HepG2 (cell line): ENCODE data around the gene KAT7. TPM values are rescaled to one million over a fixed set of nuclear protein-coding genes. Genes with fewer than 3 reads are reported as not detected.

Experiments used
- AFF4 ChIP-seq: sonication (generic); formaldehyde crosslinking; IDR thresholded peaks from 2 replicates; pipeline ENCODE4 v1.4.0; 2020; ENCODE audit warnings: missing genetic modification reagents
- DR1 ChIP-seq: sonication (generic); formaldehyde crosslinking; IDR thresholded peaks from 2 replicates; pipeline ENCODE4 v1.8.0; 2021; ENCODE audit warnings: mild to moderate bottlenecking, missing genetic modification reagents, inconsistent platforms
- ELF1 ChIP-seq: sonication (generic); formaldehyde crosslinking; IDR thresholded peaks from 2 replicates; pipeline ENCODE4 v1.4.0; 2020; ENCODE audit warnings: missing genetic modification reagents
- FOXK2 ChIP-seq: fragments of 450-650 bp; IDR thresholded peaks from 2 replicates; pipeline ENCODE4 v1.6.1; 2016
- HNF1B ChIP-seq: sonication (generic); formaldehyde crosslinking; IDR thresholded peaks from 2 replicates; pipeline ENCODE4 v1.5.1; 2020; ENCODE audit warnings: mild to moderate bottlenecking, moderate library complexity, missing genetic modification reagents
- KDM6A ChIP-seq: IDR thresholded peaks from 2 replicates; pipeline ENCODE4 v1.6.1; 2016; ENCODE audit warnings: low read depth
- MTA1 ChIP-seq: sonication (generic); formaldehyde crosslinking; IDR thresholded peaks from 2 replicates; pipeline ENCODE4 v1.4.0; 2020; ENCODE audit warnings: missing genetic modification reagents, mild to moderate bottlenecking, borderline replicate concordance
- MYC ChIP-seq: sonication (generic); formaldehyde crosslinking; IDR thresholded peaks from 2 replicates; pipeline ENCODE4 v1.9.0; 2021; ENCODE audit warnings: missing genetic modification reagents, borderline replicate concordance
- NFIC ChIP-seq: IDR thresholded peaks from 2 replicates; pipeline ENCODE4 v1.6.1; 2012; ENCODE audit warnings: mild to moderate bottlenecking, low read length, inconsistent platforms
- PLSCR1 ChIP-seq: sonication (generic); formaldehyde crosslinking; IDR thresholded peaks from 2 replicates; pipeline ENCODE4 v1.5.0; 2020; ENCODE audit warnings: missing genetic modification reagents, mild to moderate bottlenecking, borderline replicate concordance
- TBX2 ChIP-seq: sonication (generic); formaldehyde crosslinking; IDR thresholded peaks from 2 replicates; pipeline ENCODE4 v1.5.0; 2020; ENCODE audit warnings: missing genetic modification reagents, mild to moderate bottlenecking, borderline replicate concordance
- TRAFD1 ChIP-seq: sonication (generic); formaldehyde crosslinking; IDR thresholded peaks from 2 replicates; pipeline ENCODE4 v1.5.1; 2020; ENCODE audit warnings: missing genetic modification reagents, mild to moderate bottlenecking, borderline replicate concordance
- ZFAT ChIP-seq: sonication (generic); formaldehyde crosslinking; conservative IDR thresholded peaks from 2 replicates; pipeline ENCODE4 v1.8.1; 2023; ENCODE audit warnings: missing genetic modification reagents, inconsistent platforms
- ZFP37 ChIP-seq: sonication (generic); formaldehyde crosslinking; IDR thresholded peaks from 2 replicates; pipeline ENCODE4 v1.4.0; 2020; ENCODE audit warnings: missing genetic modification reagents, borderline replicate concordance
- ZNF142 ChIP-seq: sonication (generic); formaldehyde crosslinking; IDR thresholded peaks from 2 replicates; pipeline ENCODE4 v1.4.0; 2020; ENCODE audit warnings: missing genetic modification reagents
- ZSCAN31 ChIP-seq: sonication (generic); formaldehyde crosslinking; IDR thresholded peaks from 2 replicates; pipeline ENCODE4 v1.5.0; 2020; ENCODE audit warnings: low read depth, mild to moderate bottlenecking, missing genetic modification reagents
- polyA plus RNA-seq, 8 experiments: library from polyadenylated mRNA; depleted of rRNA in 3 of 8; stranded (reverse) in 7 of 8; unstranded in 1 of 8; fragments of >200 nt; fragmentation: Illumina TruSeq in 4 of 8; extraction: Trizol in 4 of 8; gene quantifications; 2 replicates each; pipeline versions ENCODE4 v1.2.1 to v1.2.3, GENCODE V29; 2011 to 2016; ENCODE audit warnings: low read depth in 4 of 8, missing spikeins in 1 of 8, mixed read lengths in 1 of 8; ENCODE audit not compliant: insufficient read depth in 1 of 8
- total RNA-seq, 5 experiments: library from RNA; depleted of rRNA; stranded (reverse); fragments of >200 nt; fragmentation: Illumina TruSeq; extraction: Trizol; gene quantifications; 2 replicates each; pipeline ENCODE4 v1.2.3, GENCODE V29; 2016; ENCODE audit warnings: low read depth in 1 of 5

The KAT7 gene
- total and polyA plus RNA-seq, 2 of the 13 experiments (the other 11 are each of a cell fraction or from before 2014, with no cell fraction given) = 21.2 to 39.2 TPM

- no peak for TF ChIP-seq TRAFD1 (CRISPR knock-in tag)
- no peak for TF ChIP-seq ZFP37 (CRISPR knock-in tag)
- peak; percentile 66 for TF ChIP-seq TBX2 (CRISPR knock-in tag)
- 0 out of 2 replicates have a peak, but pooled peaks have one; percentile 41 for TF ChIP-seq KDM6A (CRISPR knock-in tag)
- peak; percentile 95 for TF ChIP-seq MTA1 (CRISPR knock-in tag)
- TF ChIP-seq HNF1B = no peak
- TF ChIP-seq PLSCR1 (CRISPR knock-in tag) = no peak
- no peak for TF ChIP-seq AFF4 (CRISPR knock-in tag)
- no peak for TF ChIP-seq ZNF142 (CRISPR knock-in tag)
- 0 out of 2 replicates have a peak, but pooled peaks have one; percentile 19 for TF ChIP-seq ZSCAN31
- no peak for TF ChIP-seq FOXK2
- no peak for TF ChIP-seq NFIC
- TF ChIP-seq ELF1 (CRISPR knock-in tag) = peak; percentile 6; the same call in 1 of the 2 replicates
- no peak for TF ChIP-seq MYC (CRISPR knock-in tag)
- TF ChIP-seq DR1 (CRISPR knock-in tag) = no peak
- TF ChIP-seq ZFAT (CRISPR knock-in tag) = no peak
Measured at GRCh38 chr17:49862781-49863331, 74.4 kb downstream of the KAT7 start (continued).
